Measurements from ENCODE around the gene BHLHE40.

BHLHE40 gene

DNA sequence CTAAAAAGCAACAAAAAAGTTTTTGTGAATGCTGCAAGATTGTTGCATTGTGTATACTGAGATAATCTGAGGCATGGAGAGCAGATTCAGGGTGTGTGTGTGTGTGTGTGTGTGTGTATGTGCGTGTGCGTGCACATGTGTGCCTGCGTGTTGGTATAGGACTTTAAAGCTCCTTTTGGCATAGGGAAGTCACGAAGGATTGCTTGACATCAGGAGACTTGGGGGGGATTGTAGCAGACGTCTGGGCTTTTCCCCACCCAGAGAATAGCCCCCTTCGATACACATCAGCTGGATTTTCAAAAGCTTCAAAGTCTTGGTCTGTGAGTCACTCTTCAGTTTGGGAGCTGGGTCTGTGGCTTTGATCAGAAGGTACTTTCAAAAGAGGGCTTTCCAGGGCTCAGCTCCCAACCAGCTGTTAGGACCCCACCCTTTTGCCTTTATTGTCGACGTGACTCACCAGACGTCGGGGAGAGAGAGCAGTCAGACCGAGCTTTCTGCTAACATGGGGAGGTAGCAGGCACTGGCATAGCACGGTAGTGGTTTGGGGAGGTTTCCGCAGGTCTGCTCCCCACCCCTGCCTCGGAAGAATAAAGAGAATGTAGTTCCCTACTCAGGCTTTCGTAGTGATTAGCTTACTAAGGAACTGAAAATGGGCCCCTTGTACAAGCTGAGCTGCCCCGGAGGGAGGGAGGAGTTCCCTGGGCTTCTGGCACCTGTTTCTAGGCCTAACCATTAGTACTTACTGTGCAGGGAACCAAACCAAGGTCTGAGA is 4.7 kb downstream of the BHLHE40 start:
- peaks cover 15% of the 10 kb centered on the region for H3K36me3 Mint-ChIP-seq
- H3K4me1 Mint-ChIP-seq, result peaks cover 44% of the 10 kb centered on the region
- H3K4me3 Mint-ChIP-seq, result peak overlapping the region; percentile 80
- no peaks in the 10 kb centered on the region for H3K9me3 Mint-ChIP-seq
- peak overlapping the region; percentile 93 for H3K27ac Mint-ChIP-seq
- no peaks in the 10 kb centered on the region for H3K27me3 Mint-ChIP-seq
- DNase-seq (ENCODE audit: low spot score in 2 of 2) (peak; percentile 64 to 81), ATAC-seq (ENCODE audit: low read depth) (peak; percentile 71)

DNA sequence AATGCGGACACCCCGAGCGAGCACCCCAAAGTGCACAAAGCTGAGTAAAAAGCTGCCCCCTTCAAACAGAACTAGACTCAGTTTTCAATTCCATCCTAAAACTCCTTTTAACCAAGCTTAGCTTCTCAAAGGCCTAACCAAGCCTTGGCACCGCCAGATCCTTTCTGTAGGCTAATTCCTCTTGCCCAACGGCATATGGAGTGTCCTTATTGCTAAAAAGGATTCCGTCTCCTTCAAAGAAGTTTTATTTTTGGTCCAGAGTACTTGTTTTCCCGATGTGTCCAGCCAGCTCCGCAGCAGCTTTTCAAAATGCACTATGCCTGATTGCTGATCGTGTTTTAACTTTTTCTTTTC is 5.3 kb downstream of the BHLHE40 start:
- no peak for DNase-seq (ENCODE audit: low spot score in 2 of 2)
- no peak for ATAC-seq (ENCODE audit: low read depth)
- H3K36me3 Mint-ChIP-seq, result peaks cover 15% of the 10 kb centered on the region

GRCh38 chr3:4985330-4986174 is 6.3 kb downstream of the BHLHE40 start:
- peak overlapping the region; percentile 93 for H3K27ac Mint-ChIP-seq
- peaks cover 50% of the 10 kb centered on the region for H3K4me1 Mint-ChIP-seq
- no peaks in the 10 kb centered on the region for H3K9me3 Mint-ChIP-seq
- no peak for DNase-seq (ENCODE audit: low spot score in 2 of 2)
- peaks cover 12% of the 10 kb centered on the region for H3K36me3 Mint-ChIP-seq
- no peak for ATAC-seq (ENCODE audit: low read depth)
- no peaks in the 10 kb centered on the region for H3K27me3 Mint-ChIP-seq
- H3K4me3 Mint-ChIP-seq, result peak overlapping the region; percentile 85

More for the DNA sequence above, 5.3 kb downstream of the BHLHE40 start:
- Mint-ChIP-seq H3K9me3 (no peaks in the 10 kb centered on the region), H3K27ac (peak overlapping the region; percentile 93), H3K4me3 (peak overlapping the region; percentile 80), H3K27me3 (no peaks in the 10 kb centered on the region), H3K4me1 (peaks cover 49% of the 10 kb centered on the region)

DNA sequence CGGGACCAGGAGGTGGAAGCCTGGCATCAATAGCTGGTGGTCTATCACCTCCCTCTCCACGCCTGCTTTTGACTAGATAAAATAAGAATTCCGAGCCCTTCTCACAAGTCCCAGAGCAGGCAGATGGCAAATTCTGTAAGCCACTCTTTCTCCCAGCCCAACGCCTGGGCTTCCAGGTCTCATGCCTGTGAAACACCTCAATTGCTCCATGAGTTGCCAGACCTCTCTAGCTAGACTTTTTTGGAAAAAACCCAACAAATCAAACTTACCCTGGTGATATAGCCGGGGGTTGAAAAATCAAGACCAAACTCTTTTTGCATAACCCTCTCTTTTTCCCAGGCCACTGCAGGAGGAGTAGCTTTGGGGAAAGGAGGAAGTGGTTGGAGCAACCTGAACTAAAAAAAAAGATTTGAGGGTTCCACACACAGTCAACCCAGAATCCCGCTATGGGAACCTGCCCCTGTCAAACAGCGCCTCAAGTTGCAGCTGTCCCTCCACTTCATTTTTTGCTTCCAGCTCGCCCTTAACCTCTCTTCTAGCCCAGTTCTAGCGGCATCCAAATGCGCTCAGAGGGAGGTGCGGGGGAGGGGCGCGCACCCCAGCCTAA is 7.0 kb downstream of the BHLHE40 start:
- H3K4me1 Mint-ChIP-seq, result peaks cover 48% of the 10 kb centered on the region
- peak overlapping the region; percentile 93 for H3K27ac Mint-ChIP-seq
- H3K36me3 Mint-ChIP-seq, result peaks cover 11% of the 10 kb centered on the region
- H3K4me3 Mint-ChIP-seq, result peak overlapping the region; percentile 85
- no peak for DNase-seq (ENCODE audit: low spot score in 2 of 2)
- ATAC-seq (ENCODE audit: low read depth), result peak; percentile 2
- no peaks in the 10 kb centered on the region for H3K27me3 Mint-ChIP-seq
- no peaks in the 10 kb centered on the region for H3K9me3 Mint-ChIP-seq

GRCh38 chr3:4986782-4987537 is 7.7 kb downstream of the BHLHE40 start:
- peaks cover 43% of the 10 kb centered on the region for H3K4me1 Mint-ChIP-seq
- peaks cover 8% of the 10 kb centered on the region for H3K36me3 Mint-ChIP-seq
- ATAC-seq (ENCODE audit: low read depth) (peak; percentile 32), DNase-seq (ENCODE audit: low spot score in 2 of 2) (peak in 1 of 2 donors; percentile 59)
- no peaks in the 10 kb centered on the region for H3K9me3 Mint-ChIP-seq
- H3K4me3 Mint-ChIP-seq, result peak overlapping the region; percentile 85
- H3K27ac Mint-ChIP-seq, result peak overlapping the region; percentile 93
- no peaks in the 10 kb centered on the region for H3K27me3 Mint-ChIP-seq

GRCh38 chr3:4987538-4988296 is 8.5 kb downstream of the BHLHE40 start:
- H3K9me3 Mint-ChIP-seq, result no peaks in the 10 kb centered on the region
- H3K27ac Mint-ChIP-seq, result peak overlapping the region; percentile 93
- DNase-seq (ENCODE audit: low spot score in 2 of 2), result no peak
- no peaks in the 10 kb centered on the region for H3K27me3 Mint-ChIP-seq
- ATAC-seq (ENCODE audit: low read depth), result no peak
- peaks cover 41% of the 10 kb centered on the region for H3K4me1 Mint-ChIP-seq
- H3K36me3 Mint-ChIP-seq, result peaks cover 5% of the 10 kb centered on the region
- H3K4me3 Mint-ChIP-seq, result no peak overlapping the region

- Mint-ChIP-seq H3K36me3 (no peaks in the 10 kb centered on the region), H3K27ac (peak overlapping the region; percentile 38), H3K9me3 (no peaks in the 10 kb centered on the region), H3K27me3 (no peaks in the 10 kb centered on the region), H3K4me3 (no peak overlapping the region), H3K4me1 (peaks cover 30% of the 10 kb centered on the region)
- ATAC-seq (ENCODE audit: low read depth), result no peak
- DNase-seq (ENCODE audit: low spot score in 2 of 2), result no peak
Observed at GRCh38 chr3:4988983-4989834, 10.0 kb downstream of the BHLHE40 start.

DNA sequence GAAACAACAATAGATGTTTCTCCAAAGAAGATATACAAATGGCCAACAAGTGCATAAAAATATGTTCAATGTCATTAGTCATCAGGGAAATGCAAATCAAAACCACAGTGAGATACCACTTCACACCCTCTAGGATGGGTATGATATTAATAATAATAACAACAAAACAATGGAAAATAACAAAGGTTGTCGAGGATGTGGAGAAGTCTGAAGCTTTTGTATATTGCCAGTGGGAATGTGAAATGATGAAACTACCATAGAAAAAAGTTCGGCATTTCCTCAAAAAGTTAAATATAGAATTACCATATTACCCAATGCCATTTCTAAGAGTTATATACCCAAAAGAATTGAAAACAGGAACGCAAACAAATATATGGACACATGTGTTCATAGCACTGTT is 10.8 kb downstream of the BHLHE40 start:
- Mint-ChIP-seq H3K9me3 (no peaks in the 10 kb centered on the region), H3K36me3 (no peaks in the 10 kb centered on the region), H3K27ac (no peak overlapping the region), H3K4me3 (no peak overlapping the region), H3K27me3 (no peaks in the 10 kb centered on the region), H3K4me1 (peaks cover 26% of the 10 kb centered on the region)
- ATAC-seq (ENCODE audit: low read depth) (no peak), DNase-seq (ENCODE audit: low spot score in 2 of 2) (no peak)

DNA sequence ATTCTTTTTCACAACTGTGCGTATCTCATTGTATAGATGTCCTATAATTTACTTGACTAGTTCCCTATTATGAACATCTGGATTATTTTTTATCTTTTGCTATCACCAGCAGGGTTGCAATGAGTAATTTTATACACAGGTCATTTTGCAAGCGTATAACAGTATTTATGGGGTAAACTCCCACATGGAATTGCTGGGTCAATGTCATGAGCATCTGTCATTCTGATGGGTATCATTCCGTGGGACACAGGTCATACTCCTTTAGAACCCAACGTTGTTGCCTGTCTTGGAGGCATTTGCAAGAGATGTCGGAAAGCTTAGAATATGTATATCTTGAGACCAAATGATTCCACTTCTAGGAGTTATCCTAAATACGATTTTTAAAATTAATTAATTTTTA is 12.9 kb downstream of the BHLHE40 start:
- ATAC-seq (ENCODE audit: low read depth) (no peak), DNase-seq (ENCODE audit: low spot score in 2 of 2) (no peak)
- H3K36me3 Mint-ChIP-seq, result no peaks in the 10 kb centered on the region
- H3K9me3 Mint-ChIP-seq, result no peaks in the 10 kb centered on the region
- no peaks in the 10 kb centered on the region for H3K27me3 Mint-ChIP-seq
- no peak overlapping the region for H3K4me3 Mint-ChIP-seq
- no peak overlapping the region for H3K27ac Mint-ChIP-seq
- H3K4me1 Mint-ChIP-seq, result peaks cover 23% of the 10 kb centered on the region

DNA sequence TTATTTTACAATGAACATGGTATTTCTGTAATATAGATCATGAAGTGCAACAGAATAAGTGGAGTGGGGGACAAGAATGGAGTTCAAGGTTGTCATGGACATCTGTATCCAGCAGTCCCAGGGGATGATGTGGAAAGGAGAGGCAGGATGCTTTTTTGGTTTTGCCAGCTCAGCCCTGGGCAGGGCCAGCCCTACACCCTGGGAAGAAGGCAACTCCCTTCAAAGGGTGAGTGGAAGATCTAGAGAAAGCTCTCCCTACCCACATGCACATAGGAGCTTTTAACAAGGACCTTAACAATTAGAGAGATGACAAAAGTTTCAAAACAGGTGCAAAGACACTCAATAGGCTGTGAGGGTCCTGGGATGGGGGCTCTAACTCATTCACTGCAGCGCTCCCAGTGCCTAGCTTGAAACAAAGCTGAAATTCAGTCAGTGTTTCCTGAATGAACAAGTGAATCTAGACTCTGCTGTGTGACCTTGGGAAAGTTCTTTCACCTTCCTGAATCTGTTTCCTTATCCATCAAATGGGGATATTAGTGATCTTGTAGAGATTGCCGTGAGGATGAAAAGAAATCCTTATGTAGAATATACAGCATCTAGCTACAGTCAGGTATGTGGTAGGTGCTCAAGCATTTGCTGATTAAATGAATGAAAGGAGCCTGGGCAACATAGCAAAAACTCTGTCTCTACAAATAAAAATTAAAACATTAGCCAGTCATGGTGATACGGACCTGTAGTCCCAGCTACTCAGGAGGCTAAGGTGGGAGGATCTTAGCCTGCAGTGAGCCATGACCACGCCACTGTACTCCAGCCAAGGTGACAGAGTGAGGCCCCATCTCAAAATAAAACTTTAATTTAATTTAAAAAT is 14.3 kb downstream of the BHLHE40 start:
- Mint-ChIP-seq H3K4me3 (no peak overlapping the region), H3K27me3 (no peaks in the 10 kb centered on the region), H3K27ac (peak overlapping the region; percentile 47), H3K9me3 (no peaks in the 10 kb centered on the region), H3K4me1 (peaks cover 21% of the 10 kb centered on the region), H3K36me3 (no peaks in the 10 kb centered on the region)
- DNase-seq (ENCODE audit: low spot score in 2 of 2) (no peak), ATAC-seq (ENCODE audit: low read depth) (no peak)

DNA sequence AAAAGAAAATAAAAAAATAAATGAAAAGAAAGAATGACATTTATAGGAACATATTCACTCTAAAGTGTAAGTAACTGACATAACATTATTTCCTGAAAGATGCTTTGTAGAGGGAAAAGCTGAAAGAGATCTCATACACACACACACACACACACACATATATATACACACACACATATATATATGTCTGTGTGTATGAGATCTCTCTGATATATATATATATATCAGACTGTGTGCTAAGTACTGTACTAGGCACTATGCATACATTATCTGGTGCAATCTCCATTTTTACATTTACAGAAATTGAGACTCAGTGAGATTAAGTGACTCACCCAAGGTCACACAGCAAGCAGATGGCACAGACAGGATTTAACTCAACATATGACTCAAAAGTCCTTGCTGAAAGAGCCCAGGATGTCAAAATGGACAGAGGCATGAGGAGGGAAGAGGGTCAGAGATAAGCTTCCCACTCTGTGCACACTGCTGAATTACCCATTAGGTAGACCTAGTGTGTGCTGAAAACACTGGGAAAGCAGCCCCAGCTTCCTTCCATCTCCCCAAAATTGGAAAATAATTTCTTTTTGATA is 15.0 kb downstream of the BHLHE40 start:
- no peak for DNase-seq (ENCODE audit: low spot score in 2 of 2)
- Mint-ChIP-seq H3K9me3 (no peaks in the 10 kb centered on the region), H3K27me3 (no peaks in the 10 kb centered on the region), H3K27ac (no peak overlapping the region), H3K36me3 (no peaks in the 10 kb centered on the region), H3K4me1 (peaks cover 18% of the 10 kb centered on the region), H3K4me3 (no peak overlapping the region)
- no peak for ATAC-seq (ENCODE audit: low read depth)

Data from memory B cell (primary cell).